22Rv1 (cell line): ENCODE data around the gene RBM18.

Experiments used
- CTCF ChIP-seq: fragments of 450-650 bp; IDR thresholded peaks from 2 replicates; pipeline ENCODE4 v1.5.1; 2017; ENCODE audit warnings: mild to moderate bottlenecking
- ZFX ChIP-seq: fragments of 450-650 bp; IDR thresholded peaks from 2 replicates; pipeline ENCODE4 v1.6.1; 2017; ENCODE audit warnings: antibody characterized with exemption, borderline replicate concordance

- TF ChIP-seq CTCF (no peak), ZFX (no peak)
Measured at GRCh38 chr9:122192914-122193525, 71.6 kb downstream of the RBM18 start.
